GM23248 (cell line): ENCODE data around the gene COQ9. TPM values are rescaled to one million over a fixed set of nuclear protein-coding genes. Genes with fewer than 3 reads are reported as not detected.
A peak's percentile ranks its signal among the peaks of the same experiment; 100 is the strongest.
"Not testable (repeated sequence)": the region's sequence is repeated elsewhere in the genome, so short reads cannot be mapped to it uniquely, and the experiment has no call there.

Source experiments
- DNase-seq: peaks from one replicate; pipeline ENCODE4 v3.0.0-alpha.2; 2015
- H2AFZ ChIP-seq: fragments of 200-600 bp; sonication (generic); 2 replicates; pipeline ENCODE4 v1.6.1; 2016; ENCODE audit warnings: antibody characterized with exemption
- H3F3A ChIP-seq: fragments of 200-600 bp; sonication (generic); 2 replicates; pipeline ENCODE4 v1.6.1; 2016; ENCODE audit warnings: mild to moderate bottlenecking, antibody characterized with exemption, mixed run types; ENCODE audit not compliant: insufficient read depth
- H3K27ac ChIP-seq: fragments of 200-600 bp; sonication (generic); 2 replicates; pipeline ENCODE4 v1.5.1; 2016; ENCODE audit warnings: mild to moderate bottlenecking
- H3K27me3 ChIP-seq: fragments of 200-600 bp; sonication (generic); replicated peaks from 2 replicates; pipeline ENCODE4 v1.6.1; 2016; ENCODE audit warnings: mild to moderate bottlenecking; ENCODE audit not compliant: insufficient read depth
- H3K36me3 ChIP-seq: fragments of 200-600 bp; sonication (generic); 2 replicates; pipeline ENCODE4 v1.6.1; 2016; ENCODE audit warnings: low read depth, mild to moderate bottlenecking
- H3K4me1 ChIP-seq: fragments of 200-600 bp; sonication (generic); 2 replicates; pipeline ENCODE4 v1.6.1; 2016; ENCODE audit warnings: mild to moderate bottlenecking; ENCODE audit not compliant: insufficient read depth
- H3K4me2 ChIP-seq: fragments of 200-600 bp; sonication (generic); one replicate; pipeline ENCODE4 v1.6.1; 2016; ENCODE audit warnings: mild to moderate bottlenecking; ENCODE audit not compliant: unreplicated experiment
- H3K4me3 ChIP-seq: fragments of 200-600 bp; sonication (generic); 2 replicates; pipeline ENCODE4 v1.5.1; 2016; ENCODE audit warnings: mild to moderate bottlenecking
- H3K79me2 ChIP-seq: fragments of 200-600 bp; sonication (generic); 2 replicates; pipeline ENCODE4 v1.6.1; 2016; ENCODE audit warnings: mild to moderate bottlenecking; ENCODE audit not compliant: insufficient read depth
- H3K9ac ChIP-seq: fragments of 200-600 bp; sonication (generic); 2 replicates; pipeline ENCODE4 v1.6.1; 2016; ENCODE audit warnings: mild to moderate bottlenecking
- H3K9me2 ChIP-seq: fragments of 200-600 bp; sonication (generic); 2 replicates; pipeline ENCODE4 v1.6.1; 2016; ENCODE audit warnings: mixed run types, mild to moderate bottlenecking, moderate library complexity; ENCODE audit not compliant: insufficient read depth
- H3K9me3 ChIP-seq: fragments of 200-600 bp; sonication (generic); one replicate; pipeline ENCODE4 v1.6.1; 2017; ENCODE audit warnings: low read depth
- H4K20me1 ChIP-seq: fragments of 200-600 bp; sonication (generic); 2 replicates; pipeline ENCODE4 v1.6.0; 2016; ENCODE audit not compliant: insufficient read depth
- EZH2 ChIP-seq: fragments of 200-600 bp; sonication (generic); IDR thresholded peaks from 2 replicates; pipeline ENCODE4 v1.6.1; 2018; ENCODE audit warnings: antibody characterized with exemption, mild to moderate bottlenecking; ENCODE audit not compliant: insufficient read depth, poor library complexity, severe bottlenecking
- EZH2phosphoT487 ChIP-seq: fragments of 200-600 bp; sonication (generic); IDR thresholded peaks from 2 replicates; pipeline ENCODE4 v1.6.1; 2018; ENCODE audit warnings: antibody characterized with exemption, moderate library complexity, mild to moderate bottlenecking, low read depth; ENCODE audit not compliant: insufficient read depth
- WGBS, 2 experiments: methylation state at CpG; one replicate each; pipeline ENCODE4 v1.1.6; 2015 to 2017; ENCODE audit warnings: low lambda C conversion rate in 2 of 2, low coverage in 1 of 2; ENCODE audit errors: missing lambda C conversion rate in 2 of 2; 5-methylcytosine and 5-hydroxymethylcytosine counted together
- in situ Hi-C: fragments of 300-500 bp; cut with MboI; formaldehyde crosslinking; loops from 2 replicates; pipeline ENCODE4 v1.15.0; 2020
- polyA plus RNA-seq: library from polyadenylated mRNA; unstranded; fragments of >200 nt; fragmentation: Nextera tagmentation; extraction: Ambion mirVana; gene quantifications from 2 replicates; pipeline ENCODE4 v1.2.1, GENCODE V29; 2016
- total RNA-seq: library from RNA; depleted of rRNA; stranded (reverse); fragments of >200 nt; shearing (Covaris generic); gene quantifications from 2 replicates; pipeline ENCODE4 v1.2.3, GENCODE V29; 2014; rRNA removed

Gene COQ9
- 31.5 and 41.3 TPM in 2 replicates for total RNA-seq
- polyA plus RNA-seq, result 41.4 and 41.8 TPM in 2 replicates

GRCh38 chr16:57447186-57447962 lies at the start of gene COQ9, which contains the start of gene CIAPIN1:
COQ9 (plus strand) TSS chr16:57447479; CDS start chr16:57447506, 27 bp downstream.
CIAPIN1 (minus strand) TSS chr16:57447385; CDS start chr16:57440928, 6,457 bp downstream.
- Histone ChIP-seq H3K4me1 (peaks cover 4% of the 10 kb centered on the region), H3K27ac (peak within 1 kb of the TSS; percentile 49), H3F3A (peaks cover 4% of the 10 kb centered on the region; the same call in 1 of the 2 replicates), H3K4me2 (peak within 1 kb of the TSS; percentile 97), H2AFZ (peak within 1 kb of the TSS; percentile 94), H3K9ac (peak within 1 kb of the TSS; percentile 96), H3K4me3 (peak within 1 kb of the TSS; percentile 92), H3K9me2 (no peaks in the 10 kb centered on the region), H3K36me3 (peaks cover 9% of the 10 kb centered on the region), H3K79me2 (peaks cover 66% of the 10 kb centered on the region), H3K9me3 (no peaks in the 10 kb centered on the region), H4K20me1 (no peaks in the 10 kb centered on the region; the same call in 1 of the 2 replicates), H3K27me3 (no peaks in the 10 kb centered on the region)
- WGBS, 2 experiments, result 0 to 1% methylated on average over 45 to 60 of the region's 68 CpGs
- TF ChIP-seq EZH2 (no peak), EZH2phosphoT487 (no peak)
- in situ Hi-C loops, result no loop called here
- DNase-seq, result peak; percentile 98

- H3F3A ChIP-seq, H3K9ac ChIP-seq, H4K20me1 ChIP-seq, H3K4me1 ChIP-seq, in situ Hi-C loops, H3K36me3 ChIP-seq, DNase-seq, H3K4me3 ChIP-seq, H3K9me3 ChIP-seq, H2AFZ ChIP-seq, H3K4me2 ChIP-seq, H3K27ac ChIP-seq, H3K27me3 ChIP-seq, H3K9me2 ChIP-seq, H3K79me2 ChIP-seq: not testable (repeated sequence)
- WGBS, 2 experiments, result 56 to 62% methylated on average over 4 of the region's 4 CpGs
Observed at GRCh38 chr16:57397493-57397892, 49.8 kb upstream of the COQ9 start.

- Histone ChIP-seq H3K9me2 (no peaks in the 10 kb centered on the region), H3K9me3 (no peaks in the 10 kb centered on the region), H3K4me3 (no peak overlapping the region), H3F3A (no peaks in the 10 kb centered on the region), H2AFZ (no peak overlapping the region), H3K9ac (no peak overlapping the region), H3K36me3 (no peaks in the 10 kb centered on the region), H3K4me1 (no peaks in the 10 kb centered on the region), H3K27me3 (no peaks in the 10 kb centered on the region; the same call in 1 of the 2 replicates), H4K20me1 (no peaks in the 10 kb centered on the region), H3K27ac (no peak overlapping the region), H3K79me2 (no peaks in the 10 kb centered on the region), H3K4me2 (no peak overlapping the region)
- no peak for DNase-seq
- TF ChIP-seq EZH2, result no peak
- TF ChIP-seq EZH2phosphoT487, result no peak
- WGBS, 2 experiments, result 26 to 27% methylated on average over 7 of the region's 7 CpGs
- in situ Hi-C loops, result no loop called here
Observed at GRCh38 chr16:57401943-57402640, 45.2 kb upstream of the COQ9 start.

- in situ Hi-C loops, result no loop called here
- H3K4me1 ChIP-seq, result no peaks in the 10 kb centered on the region
- no peak within 1 kb of the TSS for H2AFZ ChIP-seq
- H3F3A ChIP-seq, result no peaks in the 10 kb centered on the region
- H3K4me3 ChIP-seq, result no peak within 1 kb of the TSS
- H3K4me2 ChIP-seq, result no peak within 1 kb of the TSS
- no peak within 1 kb of the TSS for H3K27ac ChIP-seq
- no peaks in the 10 kb centered on the region for H3K36me3 ChIP-seq
- no peak for DNase-seq
- TF ChIP-seq EZH2phosphoT487 (no peak), EZH2 (no peak)
- H3K9me3 ChIP-seq, result no peaks in the 10 kb centered on the region
- 68 to 70% methylated on average over 17 of the region's 17 CpGs for WGBS, 2 experiments
- no peaks in the 10 kb centered on the region for H3K9me2 ChIP-seq
- H3K79me2 ChIP-seq, result no peaks in the 10 kb centered on the region
- H3K27me3 ChIP-seq, result no peaks in the 10 kb centered on the region; the same call in 1 of the 2 replicates
- H3K9ac ChIP-seq, result no peak within 1 kb of the TSS
- H4K20me1 ChIP-seq, result no peaks in the 10 kb centered on the region
Observed at GRCh38 chr16:57403965-57404817, 43.1 kb upstream of the COQ9 start, which contains the start of gene CCL17. CCL17 (plus strand) TSS chr16:57404767; CDS start chr16:57413933, 9,166 bp downstream.
